ENCODE measurements around the gene EXD1. TPM values are rescaled to one million over a fixed set of nuclear protein-coding genes. Genes with fewer than 3 reads are reported as not detected.

Gene EXD1
- total RNA-seq, 4 donors from 2014 or later, result not detected

DNA sequence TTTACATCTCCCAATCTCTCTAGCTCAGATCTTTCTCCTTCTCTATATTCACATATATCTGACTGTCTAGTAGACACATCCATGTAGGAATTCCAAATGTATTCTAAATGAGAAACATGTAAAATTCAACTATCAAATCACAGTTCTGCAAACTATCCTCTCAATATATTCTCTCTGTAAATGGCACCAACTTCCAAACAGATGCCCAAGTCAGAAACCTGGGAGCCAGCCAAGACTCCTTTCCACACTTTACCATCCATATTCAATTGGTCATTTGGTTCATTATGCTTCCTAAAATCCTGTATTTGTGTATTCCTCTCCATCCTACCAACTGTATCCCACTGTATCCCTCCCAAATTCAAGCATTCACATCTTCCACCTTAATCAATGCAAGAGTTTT, 61.5 kb downstream of the EXD1 start:
- no peaks in the 10 kb centered on the region for H3K9me3 ChIP-seq
- TF ChIP-seq POLR2A (IDR thresholded peaks at IDR 0.05), result no peak
- TF ChIP-seq, protein P1, sequence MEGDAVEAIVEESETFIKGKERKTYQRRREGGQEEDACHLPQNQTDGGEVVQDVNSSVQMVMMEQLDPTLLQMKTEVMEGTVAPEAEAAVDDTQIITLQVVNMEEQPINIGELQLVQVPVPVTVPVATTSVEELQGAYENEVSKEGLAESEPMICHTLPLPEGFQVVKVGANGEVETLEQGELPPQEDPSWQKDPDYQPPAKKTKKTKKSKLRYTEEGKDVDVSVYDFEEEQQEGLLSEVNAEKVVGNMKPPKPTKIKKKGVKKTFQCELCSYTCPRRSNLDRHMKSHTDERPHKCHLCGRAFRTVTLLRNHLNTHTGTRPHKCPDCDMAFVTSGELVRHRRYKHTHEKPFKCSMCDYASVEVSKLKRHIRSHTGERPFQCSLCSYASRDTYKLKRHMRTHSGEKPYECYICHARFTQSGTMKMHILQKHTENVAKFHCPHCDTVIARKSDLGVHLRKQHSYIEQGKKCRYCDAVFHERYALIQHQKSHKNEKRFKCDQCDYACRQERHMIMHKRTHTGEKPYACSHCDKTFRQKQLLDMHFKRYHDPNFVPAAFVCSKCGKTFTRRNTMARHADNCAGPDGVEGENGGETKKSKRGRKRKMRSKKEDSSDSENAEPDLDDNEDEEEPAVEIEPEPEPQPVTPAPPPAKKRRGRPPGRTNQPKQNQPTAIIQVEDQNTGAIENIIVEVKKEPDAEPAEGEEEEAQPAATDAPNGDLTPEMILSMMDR (IDR thresholded peaks at IDR 0.05), result no peak
- H3K4me1 ChIP-seq, result no peaks in the 10 kb centered on the region
- DNase-seq, result no peak
- no peak overlapping the region for H3K4me3 ChIP-seq
- no peak overlapping the region for H3K27ac ChIP-seq
- H3K27me3 ChIP-seq, result no peaks in the 10 kb centered on the region
- H3K36me3 ChIP-seq, result no peaks in the 10 kb centered on the region

DNA sequence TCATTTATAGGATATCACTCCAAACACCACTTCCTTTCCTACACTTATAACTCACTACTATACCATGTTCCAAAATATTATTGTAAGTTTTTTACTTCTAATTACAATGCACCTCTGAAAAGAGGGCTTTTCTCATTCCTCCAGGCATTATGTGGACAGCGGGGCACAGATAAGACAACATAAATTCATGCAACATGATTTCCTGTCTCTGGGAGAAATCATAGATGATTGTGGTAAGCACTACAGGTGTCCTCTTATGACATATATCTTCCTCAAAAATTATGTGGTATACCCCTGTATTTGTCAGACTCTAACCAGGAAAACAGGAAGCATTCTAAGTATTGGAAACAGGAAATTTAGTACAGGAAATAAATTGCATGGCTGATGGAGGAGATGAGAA, 68.8 kb downstream of the EXD1 start:
- H3K27ac ChIP-seq, result no peak overlapping the region
- no peaks in the 10 kb centered on the region for H3K9me3 ChIP-seq
- H3K4me1 ChIP-seq, result no peaks in the 10 kb centered on the region
- no peaks in the 10 kb centered on the region for H3K36me3 ChIP-seq
- DNase-seq, result no peak
- no peaks in the 10 kb centered on the region for H3K27me3 ChIP-seq
- TF ChIP-seq, protein P1 (IDR thresholded peaks at IDR 0.05), result no peak
- TF ChIP-seq POLR2A (IDR thresholded peaks at IDR 0.05), result no peak
- H3K4me3 ChIP-seq, result no peak overlapping the region

DNA sequence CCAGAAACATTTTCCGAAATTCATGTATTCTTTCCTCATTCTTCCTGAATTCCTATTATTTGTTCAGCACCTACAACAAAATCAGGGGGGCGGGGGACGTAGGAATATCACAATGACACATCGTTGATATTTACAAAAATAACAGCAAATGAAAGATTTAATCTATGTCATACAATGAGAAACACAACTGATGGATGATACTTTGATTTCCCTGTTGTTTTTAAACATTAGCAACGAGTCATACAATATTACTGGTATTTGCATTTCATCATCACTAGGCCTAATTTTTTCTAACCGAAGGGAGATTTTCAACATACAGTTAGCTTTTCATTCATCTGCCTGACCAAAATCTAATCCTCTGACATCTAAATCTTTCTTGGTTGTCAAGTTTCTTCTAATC, 69.2 kb downstream of the EXD1 start:
- Histone ChIP-seq H3K27me3 (no peaks in the 10 kb centered on the region), H3K27ac (no peak overlapping the region), H3K36me3 (no peaks in the 10 kb centered on the region), H3K4me3 (no peak overlapping the region), H3K4me1 (no peaks in the 10 kb centered on the region), H3K9me3 (no peaks in the 10 kb centered on the region)
- TF ChIP-seq, protein P1 (IDR thresholded peaks at IDR 0.05), result no peak
- TF ChIP-seq POLR2A (IDR thresholded peaks at IDR 0.05), result no peak
- no peak for DNase-seq

DNA sequence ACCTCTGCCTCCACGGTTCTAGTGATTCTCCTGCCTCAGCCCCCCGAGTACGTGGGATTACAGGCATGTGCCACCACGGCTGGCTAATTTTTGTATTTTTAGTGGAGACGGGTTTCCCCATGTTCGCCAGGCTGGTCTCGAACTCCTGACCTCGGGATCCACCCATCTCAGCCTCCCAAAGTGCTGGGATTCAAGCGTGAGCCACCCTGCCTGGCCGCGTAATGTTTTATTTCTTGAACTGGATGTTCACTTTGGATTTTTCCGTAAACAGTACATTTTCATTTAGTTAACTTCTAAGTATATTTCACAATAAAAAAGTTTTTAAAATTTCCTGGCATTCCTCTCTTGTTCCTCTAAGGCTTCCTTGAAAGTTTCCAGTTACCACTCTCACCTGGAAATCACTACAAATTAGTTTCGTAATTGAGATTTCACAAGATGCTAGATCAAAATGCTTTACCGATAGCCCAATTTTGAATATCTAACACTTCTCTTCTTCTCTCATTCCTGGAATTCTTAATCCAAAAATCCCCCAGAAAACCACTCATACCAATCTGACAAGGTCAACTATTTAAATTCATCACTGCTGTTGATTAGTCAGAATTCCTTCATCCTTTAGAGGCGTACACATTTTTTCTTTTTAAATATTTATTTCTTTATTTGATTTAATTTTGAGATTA, 69.8 kb downstream of the EXD1 start:
- Histone ChIP-seq H3K4me3 (no peak overlapping the region), H3K36me3 (no peaks in the 10 kb centered on the region), H3K4me1 (no peaks in the 10 kb centered on the region), H3K27me3 (no peaks in the 10 kb centered on the region), H3K27ac (no peak overlapping the region), H3K9me3 (no peaks in the 10 kb centered on the region)
- TF ChIP-seq, protein P1 (IDR thresholded peaks at IDR 0.05), result no peak
- no peak for TF ChIP-seq POLR2A (IDR thresholded peaks at IDR 0.05)
- DNase-seq, result no peak

DNA sequence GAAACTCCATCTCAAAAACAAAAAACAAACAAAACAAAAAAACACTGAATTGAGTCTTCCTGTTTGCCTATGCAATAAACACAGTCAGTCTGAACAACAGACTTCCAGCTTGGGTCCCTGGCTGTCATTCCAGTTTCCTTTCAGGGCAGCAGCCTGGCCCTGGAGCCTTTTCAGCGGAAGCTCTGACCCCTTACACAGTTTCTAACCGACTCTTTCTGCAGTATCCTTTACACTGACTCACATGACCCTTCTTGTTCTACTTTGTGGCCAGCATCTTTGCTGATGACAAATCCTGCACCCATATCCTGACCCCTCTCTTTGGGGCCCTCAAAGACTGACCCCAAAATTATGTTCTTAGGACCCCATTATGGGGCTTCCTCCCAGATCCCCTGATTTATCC, 76.1 kb downstream of the EXD1 start:
- Histone ChIP-seq H3K4me3 (no peak overlapping the region), H3K36me3 (no peaks in the 10 kb centered on the region), H3K9me3 (no peaks in the 10 kb centered on the region), H3K4me1 (no peaks in the 10 kb centered on the region), H3K27me3 (no peaks in the 10 kb centered on the region), H3K27ac (no peak overlapping the region)
- TF ChIP-seq, protein P1 (IDR thresholded peaks at IDR 0.05), result no peak
- no peak for TF ChIP-seq POLR2A (IDR thresholded peaks at IDR 0.05)
- DNase-seq, result no peak

DNA sequence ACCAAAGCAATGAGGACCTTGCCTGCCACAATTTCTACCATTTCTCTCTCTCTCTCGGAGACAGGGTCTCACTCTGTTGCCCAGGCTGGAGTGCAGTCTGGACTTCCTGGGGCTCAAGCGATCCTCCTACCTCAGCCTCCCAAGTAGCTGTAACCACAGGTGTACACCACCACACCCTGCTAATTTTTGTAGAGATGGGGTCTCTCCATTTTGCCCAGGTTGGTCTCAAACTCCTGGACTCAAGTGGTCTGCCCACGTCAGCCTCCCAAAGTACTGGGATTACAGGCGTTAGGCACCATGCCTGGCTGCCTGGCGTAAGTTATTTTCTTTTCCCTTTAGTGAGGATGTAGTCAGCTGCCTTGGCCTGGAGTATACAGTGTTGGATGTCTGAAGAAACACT, 76.8 kb downstream of the EXD1 start:
- no peak for DNase-seq
- no peaks in the 10 kb centered on the region for H3K4me1 ChIP-seq
- H3K27ac ChIP-seq, result no peak overlapping the region
- H3K27me3 ChIP-seq, result no peaks in the 10 kb centered on the region
- H3K4me3 ChIP-seq, result no peak overlapping the region
- no peaks in the 10 kb centered on the region for H3K9me3 ChIP-seq
- H3K36me3 ChIP-seq, result no peaks in the 10 kb centered on the region
- TF ChIP-seq, protein P1 (IDR thresholded peaks at IDR 0.05), result no peak
- TF ChIP-seq POLR2A (IDR thresholded peaks at IDR 0.05), result no peak

Measured in Peyer's patch (tissue), 4 donors.